WTC11 (cell line): Measurements from ENCODE around the gene PSORS1C1. TPM values are rescaled to one million over a fixed set of nuclear protein-coding genes. Genes with fewer than 3 reads are reported as not detected.

Source experiments
- ATAC-seq: fragments of 200-7000 bp; cut with Tn5 transposase; 2 replicates; pipeline ENCODE4 v1.10.0; 2021; ENCODE audit warnings: mild to moderate bottlenecking, moderate library complexity
- CTCF ChIA-PET: fragments of 300-600 bp; sonication (Branson Sonifier 250); formaldehyde crosslinking; loops from one replicate; lab custom pipeline; 2021; ENCODE audit warnings: antibody characterized with exemption; lab: Charles Lee
- POLR2A ChIA-PET: fragments of 350-600 bp; sonication (Branson Sonifier 250); formaldehyde crosslinking; loops from one replicate; lab custom pipeline; 2021; ENCODE audit warnings: antibody characterized with exemption; lab: Charles Lee
- DNase-seq: peaks from one replicate; pipeline ENCODE4 v3.0.0; 2021; ENCODE audit warnings: low spot score
- H3K27ac Mint-ChIP-seq: 2 replicates; pipeline ENCODE4 v1.8.0; 2021; ENCODE audit warnings: mixed read lengths
- H3K27me3 Mint-ChIP-seq: 2 replicates; pipeline ENCODE4 v1.8.0; 2021; ENCODE audit warnings: low read depth, mild to moderate bottlenecking, moderate library complexity, mixed read lengths
- H3K36me3 Mint-ChIP-seq: 2 replicates; pipeline ENCODE4 v1.8.0; 2021; ENCODE audit warnings: mixed read lengths
- H3K4me1 Mint-ChIP-seq: 2 replicates; pipeline ENCODE4 v1.8.0; 2022; ENCODE audit warnings: mixed read lengths
- H3K4me3 Mint-ChIP-seq: 2 replicates; pipeline ENCODE4 v1.8.0; 2021; ENCODE audit warnings: mild to moderate bottlenecking, moderate library complexity, mixed read lengths
- H3K9me3 Mint-ChIP-seq: 2 replicates; pipeline ENCODE4 v1.8.0; 2021; ENCODE audit warnings: mixed read lengths
- ESRRA ChIP-seq: sonication (generic); formaldehyde crosslinking; IDR thresholded peaks from 2 replicates; pipeline ENCODE4 v1.8.1; 2022; ENCODE audit warnings: mild to moderate bottlenecking, missing genetic modification reagents, borderline replicate concordance
- GABPB1 ChIP-seq: sonication (generic); formaldehyde crosslinking; IDR thresholded peaks from 2 replicates; pipeline ENCODE4 v1.8.1; 2023; ENCODE audit warnings: mild to moderate bottlenecking, missing genetic modification reagents
- NR3C1 ChIP-seq: sonication (generic); formaldehyde crosslinking; conservative IDR thresholded peaks from 2 replicates; pipeline ENCODE4 v1.8.1; 2023; ENCODE audit warnings: low read depth, mild to moderate bottlenecking, missing genetic modification reagents
- ZBTB21 ChIP-seq: sonication (generic); formaldehyde crosslinking; IDR thresholded peaks from 2 replicates; pipeline ENCODE4 v1.8.1; 2023; ENCODE audit warnings: mild to moderate bottlenecking, missing genetic modification reagents, borderline replicate concordance
- ZNF138 ChIP-seq: sonication (generic); formaldehyde crosslinking; conservative IDR thresholded peaks from 2 replicates; pipeline ENCODE4 v1.8.1; 2022; ENCODE audit warnings: mild to moderate bottlenecking, moderate library complexity, missing genetic modification reagents
- ZNF263 ChIP-seq: sonication (generic); formaldehyde crosslinking; IDR thresholded peaks from 2 replicates; pipeline ENCODE4 v1.8.1; 2022; ENCODE audit warnings: low read depth, mild to moderate bottlenecking, moderate library complexity, missing genetic modification reagents
- ZNF423 ChIP-seq: fragments of 250-450 bp; sonication (Bioruptor Pico); IDR thresholded peaks from 2 replicates; pipeline ENCODE4 v2.1.2; 2022; ENCODE audit warnings: mild to moderate bottlenecking, moderate library complexity
- total RNA-seq: library from RNA; stranded (reverse); gene quantifications from 3 replicates; pipeline ENCODE4 v1.2.3, GENCODE V29; 2021
- TF ChIP-seq, protein P1 (sequence below): fragments of 250-450 bp; sonication (Bioruptor Pico); IDR thresholded peaks from 2 replicates; pipeline ENCODE4 v1.9.0; 2021; ENCODE audit warnings: mild to moderate bottlenecking
- TF ChIP-seq, protein P2 (sequence below): sonication (generic); formaldehyde crosslinking; IDR thresholded peaks from 2 replicates; pipeline ENCODE4 v1.8.0; 2022; ENCODE audit warnings: mild to moderate bottlenecking, missing genetic modification reagents
- TF ChIP-seq, protein P3 (sequence below): sonication (generic); formaldehyde crosslinking; IDR thresholded peaks from 2 replicates; pipeline ENCODE4 v1.8.0; 2023; ENCODE audit warnings: missing genetic modification reagents, mild to moderate bottlenecking, borderline replicate concordance
- TF ChIP-seq, protein P4 (sequence below): sonication (generic); formaldehyde crosslinking; IDR thresholded peaks from 2 replicates; pipeline ENCODE4 v1.8.1; 2023; ENCODE audit warnings: mild to moderate bottlenecking, missing genetic modification reagents
- TF ChIP-seq, protein P5 (sequence below): fragments of 250-450 bp; sonication (Bioruptor Pico); conservative IDR thresholded peaks from 2 replicates; pipeline ENCODE4 v1.9.0; 2021; ENCODE audit warnings: mild to moderate bottlenecking
- TF ChIP-seq, protein P6 (sequence below): sonication (generic); formaldehyde crosslinking; IDR thresholded peaks from 2 replicates; pipeline ENCODE4 v1.8.1; 2022; ENCODE audit warnings: low read depth, missing genetic modification reagents, borderline replicate concordance

Gene PSORS1C1
- total RNA-seq, 1 experiment from 2014 or later = 0.66 TPM

DNA sequence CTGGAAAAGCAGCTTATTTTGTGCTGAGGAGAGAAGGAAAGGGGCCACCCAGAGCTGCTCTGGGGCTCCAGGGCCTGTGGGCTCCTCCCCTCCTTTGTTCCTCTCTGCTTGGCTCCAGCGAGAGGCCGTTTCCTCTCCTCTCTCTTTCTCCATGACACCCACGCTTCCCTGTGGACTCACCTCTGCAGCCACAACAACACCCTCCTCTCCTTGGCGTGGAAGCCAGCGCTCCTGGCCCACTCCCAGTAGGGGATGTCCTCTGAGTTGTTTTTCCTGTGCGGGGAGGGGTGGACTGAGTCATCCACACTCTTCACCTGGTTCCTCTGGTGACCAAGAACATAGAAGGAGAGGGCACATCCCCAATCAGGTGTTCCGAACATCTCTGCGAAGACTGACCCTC, 10.6 kb downstream of the PSORS1C1 start (continued):
- TF ChIP-seq, protein P1, sequence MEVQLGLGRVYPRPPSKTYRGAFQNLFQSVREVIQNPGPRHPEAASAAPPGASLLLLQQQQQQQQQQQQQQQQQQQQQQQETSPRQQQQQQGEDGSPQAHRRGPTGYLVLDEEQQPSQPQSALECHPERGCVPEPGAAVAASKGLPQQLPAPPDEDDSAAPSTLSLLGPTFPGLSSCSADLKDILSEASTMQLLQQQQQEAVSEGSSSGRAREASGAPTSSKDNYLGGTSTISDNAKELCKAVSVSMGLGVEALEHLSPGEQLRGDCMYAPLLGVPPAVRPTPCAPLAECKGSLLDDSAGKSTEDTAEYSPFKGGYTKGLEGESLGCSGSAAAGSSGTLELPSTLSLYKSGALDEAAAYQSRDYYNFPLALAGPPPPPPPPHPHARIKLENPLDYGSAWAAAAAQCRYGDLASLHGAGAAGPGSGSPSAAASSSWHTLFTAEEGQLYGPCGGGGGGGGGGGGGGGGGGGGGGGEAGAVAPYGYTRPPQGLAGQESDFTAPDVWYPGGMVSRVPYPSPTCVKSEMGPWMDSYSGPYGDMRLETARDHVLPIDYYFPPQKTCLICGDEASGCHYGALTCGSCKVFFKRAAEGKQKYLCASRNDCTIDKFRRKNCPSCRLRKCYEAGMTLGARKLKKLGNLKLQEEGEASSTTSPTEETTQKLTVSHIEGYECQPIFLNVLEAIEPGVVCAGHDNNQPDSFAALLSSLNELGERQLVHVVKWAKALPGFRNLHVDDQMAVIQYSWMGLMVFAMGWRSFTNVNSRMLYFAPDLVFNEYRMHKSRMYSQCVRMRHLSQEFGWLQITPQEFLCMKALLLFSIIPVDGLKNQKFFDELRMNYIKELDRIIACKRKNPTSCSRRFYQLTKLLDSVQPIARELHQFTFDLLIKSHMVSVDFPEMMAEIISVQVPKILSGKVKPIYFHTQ = no peak
- TF ChIP-seq, protein P2, sequence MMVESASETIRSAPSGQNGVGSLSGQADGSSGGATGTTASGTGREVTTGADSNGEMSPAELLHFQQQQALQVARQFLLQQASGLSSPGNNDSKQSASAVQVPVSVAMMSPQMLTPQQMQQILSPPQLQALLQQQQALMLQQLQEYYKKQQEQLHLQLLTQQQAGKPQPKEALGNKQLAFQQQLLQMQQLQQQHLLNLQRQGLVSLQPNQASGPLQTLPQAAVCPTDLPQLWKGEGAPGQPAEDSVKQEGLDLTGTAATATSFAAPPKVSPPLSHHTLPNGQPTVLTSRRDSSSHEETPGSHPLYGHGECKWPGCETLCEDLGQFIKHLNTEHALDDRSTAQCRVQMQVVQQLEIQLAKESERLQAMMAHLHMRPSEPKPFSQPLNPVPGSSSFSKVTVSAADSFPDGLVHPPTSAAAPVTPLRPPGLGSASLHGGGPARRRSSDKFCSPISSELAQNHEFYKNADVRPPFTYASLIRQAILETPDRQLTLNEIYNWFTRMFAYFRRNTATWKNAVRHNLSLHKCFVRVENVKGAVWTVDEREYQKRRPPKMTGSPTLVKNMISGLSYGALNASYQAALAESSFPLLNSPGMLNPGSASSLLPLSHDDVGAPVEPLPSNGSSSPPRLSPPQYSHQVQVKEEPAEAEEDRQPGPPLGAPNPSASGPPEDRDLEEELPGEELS (CRISPR knock-in tag) = no peak
- TF ChIP-seq, protein P3, sequence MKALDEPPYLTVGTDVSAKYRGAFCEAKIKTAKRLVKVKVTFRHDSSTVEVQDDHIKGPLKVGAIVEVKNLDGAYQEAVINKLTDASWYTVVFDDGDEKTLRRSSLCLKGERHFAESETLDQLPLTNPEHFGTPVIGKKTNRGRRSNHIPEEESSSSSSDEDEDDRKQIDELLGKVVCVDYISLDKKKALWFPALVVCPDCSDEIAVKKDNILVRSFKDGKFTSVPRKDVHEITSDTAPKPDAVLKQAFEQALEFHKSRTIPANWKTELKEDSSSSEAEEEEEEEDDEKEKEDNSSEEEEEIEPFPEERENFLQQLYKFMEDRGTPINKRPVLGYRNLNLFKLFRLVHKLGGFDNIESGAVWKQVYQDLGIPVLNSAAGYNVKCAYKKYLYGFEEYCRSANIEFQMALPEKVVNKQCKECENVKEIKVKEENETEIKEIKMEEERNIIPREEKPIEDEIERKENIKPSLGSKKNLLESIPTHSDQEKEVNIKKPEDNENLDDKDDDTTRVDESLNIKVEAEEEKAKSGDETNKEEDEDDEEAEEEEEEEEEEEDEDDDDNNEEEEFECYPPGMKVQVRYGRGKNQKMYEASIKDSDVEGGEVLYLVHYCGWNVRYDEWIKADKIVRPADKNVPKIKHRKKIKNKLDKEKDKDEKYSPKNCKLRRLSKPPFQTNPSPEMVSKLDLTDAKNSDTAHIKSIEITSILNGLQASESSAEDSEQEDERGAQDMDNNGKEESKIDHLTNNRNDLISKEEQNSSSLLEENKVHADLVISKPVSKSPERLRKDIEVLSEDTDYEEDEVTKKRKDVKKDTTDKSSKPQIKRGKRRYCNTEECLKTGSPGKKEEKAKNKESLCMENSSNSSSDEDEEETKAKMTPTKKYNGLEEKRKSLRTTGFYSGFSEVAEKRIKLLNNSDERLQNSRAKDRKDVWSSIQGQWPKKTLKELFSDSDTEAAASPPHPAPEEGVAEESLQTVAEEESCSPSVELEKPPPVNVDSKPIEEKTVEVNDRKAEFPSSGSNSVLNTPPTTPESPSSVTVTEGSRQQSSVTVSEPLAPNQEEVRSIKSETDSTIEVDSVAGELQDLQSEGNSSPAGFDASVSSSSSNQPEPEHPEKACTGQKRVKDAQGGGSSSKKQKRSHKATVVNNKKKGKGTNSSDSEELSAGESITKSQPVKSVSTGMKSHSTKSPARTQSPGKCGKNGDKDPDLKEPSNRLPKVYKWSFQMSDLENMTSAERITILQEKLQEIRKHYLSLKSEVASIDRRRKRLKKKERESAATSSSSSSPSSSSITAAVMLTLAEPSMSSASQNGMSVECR (CRISPR knock-in tag) = no peak

DNA sequence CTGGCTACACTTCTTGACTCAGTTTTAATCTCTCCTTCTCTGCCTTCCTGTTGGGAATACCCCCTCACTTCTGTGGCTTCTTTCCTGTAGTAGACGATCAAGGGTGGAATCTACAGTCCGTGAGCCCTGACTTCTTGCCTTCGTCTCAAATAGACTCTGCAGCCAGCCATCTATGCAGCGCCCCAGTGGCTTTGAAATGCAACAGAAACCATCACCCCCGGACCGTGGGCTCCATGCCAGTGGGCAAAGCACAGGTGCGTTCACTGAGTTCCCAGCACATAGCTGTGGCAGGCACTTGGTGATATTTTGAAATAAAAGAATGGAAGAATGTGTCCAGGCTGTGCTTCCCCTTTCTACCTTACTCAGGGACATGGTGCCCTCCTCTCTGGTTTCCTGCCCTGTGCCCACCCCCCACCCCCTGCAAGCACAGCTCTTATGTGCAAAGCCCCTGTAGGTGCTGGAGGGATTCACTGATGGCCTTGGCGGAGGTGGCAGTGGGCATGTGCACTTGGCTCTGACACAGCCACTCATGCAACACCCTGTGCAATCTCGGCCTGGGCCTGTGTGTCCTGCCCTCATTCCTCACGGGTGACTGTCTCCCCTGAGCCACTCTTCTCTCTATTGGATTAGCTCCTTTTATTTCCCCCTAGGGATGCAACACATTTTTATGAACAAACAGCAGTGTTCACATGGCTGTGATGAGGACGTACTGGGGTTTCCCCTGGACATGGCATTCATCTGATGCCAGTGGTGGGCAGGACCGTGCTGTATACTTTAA, 11.2 kb downstream of the PSORS1C1 start:
- POLR2A ChIA-PET = interaction anchor here (0.6 kb wide), 1 partner anchor 34 kb away, joined by 3 read pairs; no protein-coding TSS in a partner anchor
- H3K27ac Mint-ChIP-seq = no peak overlapping the region

More for the DNA sequence above, 11.2 kb downstream of the PSORS1C1 start:
- Mint-ChIP-seq H3K36me3 (no peaks in the 10 kb centered on the region), H3K9me3 (peaks cover 4% of the 10 kb centered on the region; the same call in 1 of the 2 replicates), H3K27me3 (peaks cover 10% of the 10 kb centered on the region), H3K4me1 (peaks cover 37% of the 10 kb centered on the region), H3K4me3 (no peak overlapping the region)
- ATAC-seq (no peak), DNase-seq (no peak)
- TF ChIP-seq ZNF423 (CRISPR knock-in tag) = no peak
- no peak for TF ChIP-seq ZNF138
- no peak for TF ChIP-seq ZNF263 (CRISPR knock-in tag)
- TF ChIP-seq GABPB1 = no peak
- TF ChIP-seq NR3C1 (CRISPR knock-in tag) = no peak
- no peak for TF ChIP-seq ZBTB21 (CRISPR knock-in tag)
- TF ChIP-seq, protein P4, sequence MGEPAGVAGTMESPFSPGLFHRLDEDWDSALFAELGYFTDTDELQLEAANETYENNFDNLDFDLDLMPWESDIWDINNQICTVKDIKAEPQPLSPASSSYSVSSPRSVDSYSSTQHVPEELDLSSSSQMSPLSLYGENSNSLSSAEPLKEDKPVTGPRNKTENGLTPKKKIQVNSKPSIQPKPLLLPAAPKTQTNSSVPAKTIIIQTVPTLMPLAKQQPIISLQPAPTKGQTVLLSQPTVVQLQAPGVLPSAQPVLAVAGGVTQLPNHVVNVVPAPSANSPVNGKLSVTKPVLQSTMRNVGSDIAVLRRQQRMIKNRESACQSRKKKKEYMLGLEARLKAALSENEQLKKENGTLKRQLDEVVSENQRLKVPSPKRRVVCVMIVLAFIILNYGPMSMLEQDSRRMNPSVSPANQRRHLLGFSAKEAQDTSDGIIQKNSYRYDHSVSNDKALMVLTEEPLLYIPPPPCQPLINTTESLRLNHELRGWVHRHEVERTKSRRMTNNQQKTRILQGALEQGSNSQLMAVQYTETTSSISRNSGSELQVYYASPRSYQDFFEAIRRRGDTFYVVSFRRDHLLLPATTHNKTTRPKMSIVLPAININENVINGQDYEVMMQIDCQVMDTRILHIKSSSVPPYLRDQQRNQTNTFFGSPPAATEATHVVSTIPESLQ = no peak
- no peak for TF ChIP-seq ESRRA (CRISPR knock-in tag)
- TF ChIP-seq, protein P5, sequence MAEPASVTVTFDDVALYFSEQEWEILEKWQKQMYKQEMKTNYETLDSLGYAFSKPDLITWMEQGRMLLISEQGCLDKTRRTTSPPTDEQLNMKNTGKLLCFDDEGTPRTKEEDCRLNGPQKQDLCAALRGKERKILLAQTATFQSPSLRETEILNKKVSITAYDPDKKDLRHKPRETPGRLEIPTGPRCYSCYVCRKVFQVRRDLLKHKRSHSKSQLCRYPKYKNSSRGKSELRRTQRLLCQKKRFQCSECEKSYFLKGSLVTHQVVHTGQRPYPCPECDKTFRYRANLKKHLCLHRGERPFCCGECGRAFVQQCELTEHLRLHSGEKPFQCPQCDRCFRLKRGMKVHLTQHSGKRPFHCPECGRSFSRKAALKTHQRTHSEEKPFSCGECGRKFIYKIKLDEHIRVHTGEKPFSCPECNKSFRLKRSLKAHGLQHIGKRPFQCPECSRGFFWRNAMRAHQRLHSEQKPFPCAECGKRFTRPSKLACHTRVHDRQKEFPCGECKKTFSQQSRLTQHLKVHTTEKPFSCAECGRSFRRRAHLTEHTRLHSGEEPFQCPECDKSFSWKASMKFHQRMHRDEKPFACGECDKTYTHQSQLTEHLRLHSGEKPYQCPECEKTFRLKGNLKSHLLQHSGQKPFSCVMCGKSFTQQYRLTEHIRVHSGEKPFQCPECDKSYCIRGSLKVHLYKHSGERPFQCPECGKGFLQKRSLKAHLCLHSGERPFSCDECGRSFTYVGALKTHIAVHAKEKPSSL = no peak
- TF ChIP-seq, protein P6, sequence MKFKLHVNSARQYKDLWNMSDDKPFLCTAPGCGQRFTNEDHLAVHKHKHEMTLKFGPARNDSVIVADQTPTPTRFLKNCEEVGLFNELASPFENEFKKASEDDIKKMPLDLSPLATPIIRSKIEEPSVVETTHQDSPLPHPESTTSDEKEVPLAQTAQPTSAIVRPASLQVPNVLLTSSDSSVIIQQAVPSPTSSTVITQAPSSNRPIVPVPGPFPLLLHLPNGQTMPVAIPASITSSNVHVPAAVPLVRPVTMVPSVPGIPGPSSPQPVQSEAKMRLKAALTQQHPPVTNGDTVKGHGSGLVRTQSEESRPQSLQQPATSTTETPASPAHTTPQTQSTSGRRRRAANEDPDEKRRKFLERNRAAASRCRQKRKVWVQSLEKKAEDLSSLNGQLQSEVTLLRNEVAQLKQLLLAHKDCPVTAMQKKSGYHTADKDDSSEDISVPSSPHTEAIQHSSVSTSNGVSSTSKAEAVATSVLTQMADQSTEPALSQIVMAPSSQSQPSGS (CRISPR knock-in tag) = no peak
- CTCF ChIA-PET = interaction anchor here (1.1 to 6.8 kb wide), 7 partner anchors 11 to 46 kb away, joined by 4 to 90 read pairs (median 9); partner anchors contain the start of genes C6orf15, PSORS1C1, PSORS1C2 and TCF19
